Activated naive CD8-positive, alpha-beta T cell treated with anti-CD3 and anti-CD28 coated beads for 36 hours (primary cell): Measurements from ENCODE around the gene ZDHHC1. TPM values are rescaled to one million over a fixed set of nuclear protein-coding genes. Genes with fewer than 3 reads are reported as not detected.

ENCODE experiments used
- DNase-seq: peaks from one replicate; pipeline ENCODE4 v3.0.0; 2021
- H3K27ac Mint-ChIP-seq: one replicate; pipeline ENCODE4 v1.8.0; 2022; ENCODE audit warnings: mild to moderate bottlenecking, moderate library complexity, mixed read lengths
- H3K27me3 Mint-ChIP-seq: one replicate; pipeline ENCODE4 v1.8.0; 2022; ENCODE audit warnings: mild to moderate bottlenecking, mixed read lengths
- H3K36me3 Mint-ChIP-seq: one replicate; pipeline ENCODE4 v1.8.0; 2021; ENCODE audit warnings: mild to moderate bottlenecking, mixed read lengths
- H3K4me1 Mint-ChIP-seq: one replicate; pipeline ENCODE4 v1.8.0; 2021; ENCODE audit warnings: mixed read lengths
- H3K4me3 Mint-ChIP-seq: one replicate; pipeline ENCODE4 v1.8.0; 2022; ENCODE audit warnings: mild to moderate bottlenecking, moderate library complexity, mixed read lengths
- H3K9me3 Mint-ChIP-seq: one replicate; pipeline ENCODE4 v1.8.0; 2022; ENCODE audit warnings: mixed read lengths
- total RNA-seq, 2 experiments: library from RNA; stranded (reverse); gene quantifications; one replicate each; pipeline ENCODE4 v1.2.3, GENCODE V29; 2021

Gene ZDHHC1
- total RNA-seq, 2 experiments from 2014 or later: 0.76 to 1.2 TPM

DNA sequence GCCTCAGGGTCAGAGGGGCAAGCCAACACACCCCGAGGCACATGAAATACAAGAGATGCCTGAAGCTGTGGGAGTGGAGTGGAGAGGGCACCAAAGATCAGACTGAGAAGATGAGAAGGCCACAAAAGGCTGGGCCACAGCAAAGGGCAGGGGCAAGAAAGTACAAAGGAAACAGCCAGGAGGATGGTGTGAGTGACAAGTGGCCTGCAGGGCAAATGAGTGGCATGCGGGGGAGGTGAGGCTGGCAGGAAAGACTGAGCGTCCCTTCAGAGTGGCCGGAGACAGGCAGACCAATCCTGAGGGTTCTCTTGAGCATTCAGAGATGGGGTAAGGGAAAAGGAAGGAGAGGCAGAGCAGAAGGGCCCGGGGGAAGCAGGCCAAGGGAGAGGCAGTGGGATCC lies 37.8 kb upstream of the ZDHHC1 start:
- no peak for DNase-seq
- Mint-ChIP-seq H3K27me3 (no peaks in the 10 kb centered on the region), H3K4me3 (no peak overlapping the region), H3K4me1 (peaks cover 3% of the 10 kb centered on the region), H3K27ac (no peak overlapping the region), H3K36me3 (no peaks in the 10 kb centered on the region), H3K9me3 (no peaks in the 10 kb centered on the region)

DNA sequence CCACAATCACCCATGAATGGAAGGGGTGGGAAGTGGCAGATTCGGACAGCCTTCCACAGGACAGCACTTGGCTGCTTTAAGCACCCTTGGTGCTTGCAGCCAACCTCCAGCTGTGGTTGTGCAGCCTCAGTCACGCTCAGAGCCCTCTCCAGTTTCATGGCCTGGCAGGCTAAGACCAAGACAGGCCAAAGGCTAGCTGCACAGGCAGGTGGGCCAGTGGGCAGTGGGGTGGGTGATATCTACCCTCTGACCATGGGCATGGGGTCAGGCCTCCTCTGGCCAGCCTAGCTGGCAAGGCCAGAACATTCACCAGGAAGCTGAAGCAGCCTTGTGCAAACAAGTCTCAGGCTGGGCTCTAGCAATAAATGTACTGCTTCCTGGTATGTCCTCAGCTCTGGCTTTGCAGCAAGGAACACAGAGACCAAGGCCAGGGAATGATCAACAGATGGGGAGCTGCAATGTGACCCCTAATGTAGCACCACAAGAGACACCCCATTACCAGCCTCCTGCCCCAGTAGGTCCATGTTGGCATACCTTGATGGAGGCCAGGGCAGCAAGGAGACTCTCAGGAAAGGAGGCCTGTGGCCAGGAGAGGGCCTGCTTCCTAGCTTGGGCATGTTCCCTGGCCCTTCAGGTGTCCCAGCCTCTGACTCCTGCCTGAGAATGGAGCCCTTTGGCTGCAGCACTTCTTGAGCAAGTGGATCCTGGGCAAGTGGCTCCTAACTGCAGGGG lies 35.6 kb upstream of the ZDHHC1 start:
- Mint-ChIP-seq H3K27me3 (no peaks in the 10 kb centered on the region), H3K4me3 (no peak overlapping the region), H3K9me3 (no peaks in the 10 kb centered on the region), H3K36me3 (no peaks in the 10 kb centered on the region), H3K4me1 (peaks cover 3% of the 10 kb centered on the region), H3K27ac (no peak overlapping the region)
- DNase-seq: no peak

DNA sequence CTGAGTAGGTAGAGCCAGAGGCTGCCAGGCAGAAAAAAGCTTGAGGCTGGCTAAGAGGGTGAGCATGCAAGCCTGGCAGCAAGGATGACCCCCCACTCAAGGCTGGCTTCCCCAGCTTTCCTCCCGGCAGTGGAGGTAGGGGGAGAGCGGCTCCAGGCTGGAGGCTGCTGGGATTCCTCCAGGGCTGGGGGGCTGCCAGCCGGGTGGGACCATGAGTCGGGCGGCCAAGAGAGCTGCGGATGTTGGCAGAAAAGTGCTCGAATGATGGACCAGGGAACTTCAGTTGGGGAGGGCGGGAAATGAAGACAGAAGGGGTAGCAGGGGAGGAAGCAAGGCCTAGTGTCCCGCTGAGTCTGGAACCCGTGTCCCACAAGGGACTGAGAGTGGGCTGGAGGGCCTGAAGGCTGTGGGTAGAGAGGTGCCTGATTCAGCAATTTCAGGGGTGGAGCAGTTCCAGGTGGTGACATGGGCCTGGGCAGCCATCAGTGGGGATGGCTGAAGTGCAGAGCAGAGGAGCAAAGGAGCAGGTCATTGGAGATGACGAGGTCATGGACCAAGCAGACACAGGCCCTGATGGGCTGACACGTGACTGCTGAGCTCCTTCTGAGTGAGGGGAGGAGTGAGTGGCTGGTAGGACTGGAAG lies 34.9 kb upstream of the ZDHHC1 start:
- Mint-ChIP-seq H3K4me3 (no peak overlapping the region), H3K27ac (no peak overlapping the region), H3K4me1 (peaks cover under 1% of the 10 kb centered on the region), H3K36me3 (no peaks in the 10 kb centered on the region), H3K9me3 (no peaks in the 10 kb centered on the region), H3K27me3 (no peaks in the 10 kb centered on the region)
- no peak for DNase-seq

DNA sequence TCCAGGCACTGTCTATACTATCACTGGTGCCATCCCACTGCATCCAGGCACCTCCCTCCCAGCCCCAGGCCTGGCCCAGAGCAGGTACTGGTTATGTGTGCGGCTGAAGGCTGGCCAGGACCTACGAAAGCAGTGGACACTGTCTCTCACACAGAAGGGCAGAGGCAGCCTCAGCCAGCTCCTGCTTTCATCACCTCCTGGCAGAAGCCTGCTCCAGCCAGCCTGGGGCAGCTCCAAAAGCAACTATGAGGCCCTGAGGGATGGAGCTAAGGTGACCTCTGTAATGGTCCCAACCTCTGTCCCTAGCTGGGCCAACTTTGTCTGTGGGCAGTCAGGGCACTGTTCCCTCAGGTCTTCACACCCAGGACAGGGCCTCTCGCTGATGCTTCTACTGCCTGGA lies 33.5 kb upstream of the ZDHHC1 start:
- H3K4me1 Mint-ChIP-seq: no peaks in the 10 kb centered on the region
- no peaks in the 10 kb centered on the region for H3K27me3 Mint-ChIP-seq
- no peaks in the 10 kb centered on the region for H3K36me3 Mint-ChIP-seq
- DNase-seq: no peak
- H3K4me3 Mint-ChIP-seq: no peak overlapping the region
- no peak overlapping the region for H3K27ac Mint-ChIP-seq
- H3K9me3 Mint-ChIP-seq: no peaks in the 10 kb centered on the region

DNA sequence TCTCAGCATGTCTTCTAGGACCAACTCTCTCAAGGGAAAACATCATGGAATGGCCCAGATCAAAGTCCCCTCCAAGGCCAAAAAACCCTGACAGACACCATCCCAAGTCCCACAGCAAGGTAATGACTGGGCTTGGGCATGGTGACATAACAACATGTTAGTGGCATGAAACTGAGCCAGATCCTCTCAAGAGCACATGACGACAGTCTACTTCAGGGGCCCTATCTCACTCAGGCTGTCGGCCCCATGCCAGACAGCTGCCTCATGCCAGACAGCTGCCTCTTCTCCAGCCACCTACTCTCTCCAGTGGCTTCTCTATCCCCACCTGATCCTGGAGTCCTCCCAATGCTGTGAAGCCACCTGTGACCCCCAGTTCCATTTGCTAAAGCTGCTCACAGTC lies 33.1 kb upstream of the ZDHHC1 start:
- no peak overlapping the region for H3K27ac Mint-ChIP-seq
- H3K4me1 Mint-ChIP-seq: no peaks in the 10 kb centered on the region
- no peak for DNase-seq
- H3K9me3 Mint-ChIP-seq: no peaks in the 10 kb centered on the region
- no peaks in the 10 kb centered on the region for H3K27me3 Mint-ChIP-seq
- H3K4me3 Mint-ChIP-seq: no peak overlapping the region
- no peaks in the 10 kb centered on the region for H3K36me3 Mint-ChIP-seq

DNA sequence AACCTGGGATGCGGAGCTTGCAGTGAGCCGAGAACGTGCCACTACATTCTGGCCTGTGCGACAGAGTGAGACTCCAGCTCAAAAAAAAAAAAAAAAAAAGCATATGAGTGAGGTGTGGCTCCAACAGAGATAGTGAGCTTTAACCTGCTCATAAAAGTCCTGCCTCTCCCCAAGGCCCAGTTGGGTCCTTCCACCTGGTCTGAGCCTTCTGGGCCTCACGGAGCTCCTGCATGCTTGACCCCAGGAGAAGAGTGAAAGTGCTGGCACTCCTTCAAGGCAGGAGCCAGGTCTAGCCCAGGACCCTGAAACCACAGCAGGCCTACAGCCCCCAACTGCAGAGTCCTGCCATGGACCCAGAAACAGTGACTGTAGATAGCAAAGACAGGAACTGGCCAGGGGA lies 32.3 kb upstream of the ZDHHC1 start:
- H3K36me3 Mint-ChIP-seq: no peaks in the 10 kb centered on the region
- no peak for DNase-seq
- no peaks in the 10 kb centered on the region for H3K4me1 Mint-ChIP-seq
- H3K9me3 Mint-ChIP-seq: no peaks in the 10 kb centered on the region
- H3K27me3 Mint-ChIP-seq: no peaks in the 10 kb centered on the region
- H3K4me3 Mint-ChIP-seq: no peak overlapping the region
- H3K27ac Mint-ChIP-seq: no peak overlapping the region

DNA sequence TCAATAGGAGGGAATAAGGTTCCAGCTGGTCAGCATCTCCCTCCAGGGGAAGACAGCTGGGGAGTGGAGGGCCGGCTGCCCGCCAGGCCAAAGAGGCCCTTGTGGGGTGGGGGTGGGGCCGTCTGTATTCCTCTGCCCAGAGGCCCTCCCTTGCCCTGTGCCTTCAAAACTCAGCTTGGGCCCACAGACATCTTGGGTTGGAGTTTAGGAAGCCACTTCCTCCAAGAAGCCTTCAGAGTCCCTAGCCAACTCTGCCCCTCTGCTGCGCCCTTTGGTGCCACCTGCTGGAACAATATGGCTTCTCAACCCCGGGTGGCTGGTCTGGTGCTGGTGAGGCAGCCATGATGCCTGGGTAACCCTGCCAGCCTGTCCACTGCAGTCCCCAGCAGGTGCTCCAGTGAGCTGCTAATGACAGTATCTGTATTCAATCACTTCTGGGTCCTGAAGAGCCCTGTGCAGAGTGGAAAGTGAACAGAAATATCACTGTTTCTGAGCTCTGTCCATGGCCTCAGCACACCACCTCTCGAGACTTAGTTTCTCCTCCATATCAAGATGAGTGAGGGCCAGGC lies 31.3 kb upstream of the ZDHHC1 start:
- no peaks in the 10 kb centered on the region for H3K36me3 Mint-ChIP-seq
- no peak overlapping the region for H3K4me3 Mint-ChIP-seq
- no peak overlapping the region for H3K27ac Mint-ChIP-seq

DNA sequence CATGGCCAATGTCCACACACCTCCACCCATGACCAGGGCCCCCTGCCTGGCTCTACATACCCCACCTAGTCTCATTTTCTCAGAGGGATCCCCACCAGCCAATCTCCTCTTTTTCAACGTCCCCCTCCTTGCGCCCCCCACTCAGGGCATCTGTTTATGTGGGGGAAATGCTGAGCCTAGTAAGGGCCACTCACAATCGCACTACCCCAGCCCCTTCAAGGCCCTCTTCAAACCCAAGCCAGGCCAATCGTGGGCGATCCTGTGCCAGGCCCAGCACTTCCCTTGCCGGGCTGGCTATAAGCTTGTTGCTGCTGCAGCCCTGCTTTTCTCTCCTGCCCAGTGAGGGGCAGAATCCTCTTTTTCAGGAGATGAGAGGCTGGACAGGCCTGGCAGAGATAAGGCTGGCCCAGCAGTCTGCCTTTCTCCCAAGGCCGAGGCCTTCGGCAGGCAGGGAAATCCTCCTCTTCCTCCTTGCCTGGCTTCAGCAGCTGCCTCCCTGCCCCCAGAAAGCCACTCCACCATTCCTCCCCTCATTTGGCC lies 30.8 kb upstream of the ZDHHC1 start:
- no peak for DNase-seq
- Mint-ChIP-seq H3K4me1 (no peaks in the 10 kb centered on the region), H3K27ac (no peak overlapping the region), H3K27me3 (no peaks in the 10 kb centered on the region), H3K36me3 (no peaks in the 10 kb centered on the region), H3K4me3 (no peak overlapping the region), H3K9me3 (no peaks in the 10 kb centered on the region)

More for the DNA sequence above, 31.3 kb upstream of the ZDHHC1 start:
- Mint-ChIP-seq H3K27me3 (no peaks in the 10 kb centered on the region), H3K9me3 (no peaks in the 10 kb centered on the region), H3K4me1 (no peaks in the 10 kb centered on the region)
- peak; percentile 72 for DNase-seq

DNA sequence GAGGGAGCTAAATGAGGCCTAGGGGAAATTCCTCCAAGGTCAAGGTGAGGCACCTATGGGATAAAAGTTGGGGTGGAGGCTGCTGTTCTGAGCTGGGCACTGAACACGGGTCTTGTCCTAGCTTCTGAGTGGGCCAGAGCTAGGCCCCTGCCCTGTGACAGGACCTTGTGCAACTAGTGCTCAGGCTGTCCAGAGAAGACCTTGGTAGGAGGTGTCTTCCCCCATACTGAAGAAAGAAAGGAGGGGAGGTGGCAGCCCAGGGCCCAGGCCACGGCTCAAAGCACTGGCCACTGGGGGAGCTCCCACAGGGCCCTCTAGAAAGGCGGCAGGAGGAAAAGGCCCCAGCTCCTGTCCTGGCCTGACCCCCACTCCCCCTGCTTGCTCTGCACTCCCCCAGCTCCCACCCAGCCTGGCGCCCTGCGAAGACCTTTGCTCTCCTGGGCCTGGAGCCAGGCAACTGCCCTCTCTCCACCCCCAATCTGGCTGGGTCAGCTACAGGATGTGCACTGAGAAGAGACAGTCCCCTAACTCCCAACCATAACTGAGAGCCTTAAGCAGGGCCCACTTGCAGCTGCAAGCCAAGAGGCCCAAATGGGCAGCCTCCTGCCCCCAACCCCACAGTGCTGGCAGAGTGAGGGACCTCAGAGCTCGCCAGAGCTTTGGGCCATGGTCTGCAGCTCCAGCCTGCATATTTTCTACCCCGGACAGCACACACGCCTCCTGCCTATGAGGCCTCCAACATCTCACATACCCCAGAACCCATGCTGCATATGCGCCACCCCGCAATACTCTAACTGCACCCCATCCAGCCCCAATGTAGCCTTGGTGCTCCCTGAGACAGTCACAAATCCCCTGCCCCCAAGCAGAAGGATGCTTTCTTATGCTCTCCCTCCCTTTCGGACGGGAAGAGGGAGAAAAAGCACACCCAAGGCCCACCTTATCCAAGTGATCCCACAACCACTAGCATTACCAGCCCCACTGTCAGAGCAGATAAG lies 29.9 kb upstream of the ZDHHC1 start:
- H3K9me3 Mint-ChIP-seq: no peaks in the 10 kb centered on the region
- H3K4me3 Mint-ChIP-seq: no peak overlapping the region
- no peaks in the 10 kb centered on the region for H3K27me3 Mint-ChIP-seq
- DNase-seq: no peak
- H3K4me1 Mint-ChIP-seq: no peaks in the 10 kb centered on the region
- no peaks in the 10 kb centered on the region for H3K36me3 Mint-ChIP-seq
- H3K27ac Mint-ChIP-seq: no peak overlapping the region

DNA sequence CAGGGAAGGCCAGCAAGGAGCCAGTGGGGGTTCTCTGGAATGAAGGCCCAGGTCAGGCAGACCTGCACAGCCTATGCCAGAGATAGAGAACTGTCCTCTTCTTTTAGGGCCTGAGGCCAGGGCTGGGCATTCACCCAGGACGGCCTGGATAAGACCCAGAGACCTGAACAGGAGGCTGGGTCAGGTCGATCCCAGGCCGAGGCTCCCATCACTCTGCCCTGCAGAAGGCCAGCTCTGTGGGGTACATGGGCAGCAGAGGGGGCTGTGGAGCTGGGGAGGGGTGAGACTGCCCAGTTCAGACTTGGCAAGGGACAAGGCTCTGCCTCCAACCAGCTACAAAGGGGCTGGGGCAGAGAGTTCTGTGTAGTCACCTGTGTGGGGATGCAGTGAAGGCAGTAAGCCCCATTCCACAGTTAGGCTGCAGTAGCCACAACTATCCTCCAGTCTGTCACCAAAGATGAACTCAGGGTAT lies 29.2 kb upstream of the ZDHHC1 start:
- DNase-seq: no peak
- no peaks in the 10 kb centered on the region for H3K36me3 Mint-ChIP-seq
- H3K27me3 Mint-ChIP-seq: no peaks in the 10 kb centered on the region
- H3K9me3 Mint-ChIP-seq: no peaks in the 10 kb centered on the region
- no peaks in the 10 kb centered on the region for H3K4me1 Mint-ChIP-seq
- no peak overlapping the region for H3K4me3 Mint-ChIP-seq
- peak overlapping the region; percentile 38 for H3K27ac Mint-ChIP-seq

DNA sequence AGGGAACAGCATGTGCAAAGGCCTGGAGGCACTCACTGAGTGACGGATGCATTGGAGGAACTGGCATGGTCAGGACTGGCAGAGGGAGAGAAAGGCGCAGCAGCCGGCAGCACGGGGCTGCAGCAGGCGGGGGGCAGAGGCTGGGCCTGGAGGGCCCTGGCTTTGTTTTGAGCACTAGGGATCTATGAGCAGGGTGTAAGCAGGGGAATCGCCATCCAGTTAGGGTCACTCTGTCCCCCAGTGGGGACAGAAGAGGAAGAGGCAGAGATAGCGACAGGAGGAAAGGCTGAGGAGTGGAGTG lies 28.8 kb upstream of the ZDHHC1 start:
- H3K36me3 Mint-ChIP-seq: no peaks in the 10 kb centered on the region
- no peaks in the 10 kb centered on the region for H3K9me3 Mint-ChIP-seq
- no peaks in the 10 kb centered on the region for H3K27me3 Mint-ChIP-seq
- H3K4me1 Mint-ChIP-seq: no peaks in the 10 kb centered on the region
- no peak for DNase-seq
- H3K27ac Mint-ChIP-seq: no peak overlapping the region
- no peak overlapping the region for H3K4me3 Mint-ChIP-seq

DNA sequence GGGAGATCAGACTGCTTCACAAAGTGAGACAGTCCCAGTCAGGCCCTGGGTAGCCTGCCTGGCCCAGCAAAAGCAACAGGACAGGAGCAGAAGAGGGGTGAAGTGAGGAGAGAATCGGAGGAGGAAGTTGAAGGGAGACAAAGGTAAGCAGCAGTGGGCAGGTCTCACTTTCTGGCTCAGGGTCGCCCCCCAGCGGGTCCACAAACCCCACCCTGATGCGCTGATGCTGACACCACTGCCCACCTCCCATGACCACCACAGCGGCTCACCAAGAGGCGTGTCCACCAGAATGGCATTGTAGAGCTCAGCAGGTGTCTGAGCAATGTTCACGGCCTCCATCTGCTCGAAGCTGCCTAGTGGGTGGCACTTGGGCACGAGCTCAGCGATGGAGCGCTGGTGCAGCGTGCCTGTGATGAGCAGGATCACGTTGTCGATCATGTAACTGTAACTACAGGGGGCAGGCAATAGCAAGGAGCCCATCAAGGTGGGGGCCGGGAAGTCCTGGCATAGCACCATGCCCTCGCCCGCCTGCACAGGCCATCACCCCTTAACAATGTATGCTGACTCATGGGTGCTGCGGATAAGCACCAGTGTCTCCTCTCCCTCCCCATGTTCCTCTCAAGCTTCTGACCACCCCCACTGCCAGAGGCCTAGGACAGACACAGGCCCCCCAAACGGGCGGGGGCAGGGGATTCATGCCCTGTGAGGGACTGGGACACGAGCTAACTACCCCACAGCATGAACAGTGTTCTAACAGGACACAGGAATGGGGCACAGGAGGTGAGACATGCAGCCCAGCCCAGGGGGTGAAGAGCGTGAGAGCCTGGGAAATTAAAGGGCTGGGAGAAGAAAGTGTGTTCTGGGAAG lies 28.2 kb upstream of the ZDHHC1 start:
- no peaks in the 10 kb centered on the region for H3K4me1 Mint-ChIP-seq
- no peak overlapping the region for H3K27ac Mint-ChIP-seq
- H3K9me3 Mint-ChIP-seq: no peaks in the 10 kb centered on the region
- H3K4me3 Mint-ChIP-seq: no peak overlapping the region
- DNase-seq: no peak
- H3K27me3 Mint-ChIP-seq: no peaks in the 10 kb centered on the region
- peaks cover 1% of the 10 kb centered on the region for H3K36me3 Mint-ChIP-seq

DNA sequence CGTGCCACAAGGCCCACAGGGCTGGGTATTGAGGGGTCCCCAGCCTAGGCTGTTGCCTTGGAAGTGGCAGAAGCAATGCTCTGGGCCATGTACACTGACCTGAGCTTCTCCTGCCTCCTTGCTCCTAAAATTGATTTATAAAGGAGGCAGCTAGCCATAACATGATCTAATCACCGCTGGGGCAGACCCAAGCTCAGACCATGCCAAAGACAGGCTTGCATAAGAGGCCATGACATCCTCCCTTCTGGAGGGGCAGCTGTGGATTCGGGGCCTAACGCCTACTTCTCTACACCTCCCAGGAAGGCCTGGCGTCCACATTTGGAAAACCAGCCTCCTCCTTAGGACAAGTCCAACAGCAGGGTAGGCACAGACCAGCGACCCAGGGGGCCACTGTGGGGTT lies 27.0 kb upstream of the ZDHHC1 start:
- Mint-ChIP-seq H3K36me3 (peaks cover 4% of the 10 kb centered on the region), H3K4me1 (no peaks in the 10 kb centered on the region), H3K27ac (no peak overlapping the region), H3K4me3 (no peak overlapping the region), H3K27me3 (no peaks in the 10 kb centered on the region), H3K9me3 (no peaks in the 10 kb centered on the region)
- DNase-seq: no peak

DNA sequence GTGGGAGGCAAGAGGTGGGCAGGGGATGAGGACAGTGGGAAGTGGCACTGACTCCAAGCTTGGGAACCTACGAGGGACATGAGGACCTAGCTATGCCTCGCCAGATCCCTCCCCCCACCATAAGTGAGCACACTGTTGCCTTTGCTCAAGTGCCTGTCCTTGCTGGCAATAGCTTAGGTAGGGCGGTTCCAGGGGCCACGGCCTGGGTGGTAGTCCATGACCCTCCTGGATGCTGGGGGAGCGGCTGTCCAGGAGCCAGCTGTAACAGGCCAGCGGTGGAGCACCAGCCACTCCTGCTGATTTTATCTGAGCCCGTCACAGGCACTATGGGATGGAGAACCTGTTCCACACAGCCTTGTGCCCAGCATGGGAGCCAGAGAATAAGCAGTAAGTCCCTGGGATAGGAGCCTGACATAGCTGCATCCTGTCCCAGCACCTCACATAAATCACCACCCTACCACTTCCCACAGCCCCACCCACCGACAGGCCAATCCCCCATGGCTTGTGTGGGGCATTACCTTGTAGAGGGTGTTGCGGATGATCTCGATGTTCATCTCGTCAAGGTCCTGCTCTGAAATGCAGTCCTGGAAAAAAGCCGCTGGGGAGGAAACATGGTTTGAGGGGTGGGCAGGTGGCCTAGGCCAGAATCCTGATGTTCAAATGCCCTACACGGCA lies 26.4 kb upstream of the ZDHHC1 start:
- no peak overlapping the region for H3K4me3 Mint-ChIP-seq
- H3K36me3 Mint-ChIP-seq: peaks cover 4% of the 10 kb centered on the region
- DNase-seq: no peak
- H3K9me3 Mint-ChIP-seq: no peaks in the 10 kb centered on the region
- no peaks in the 10 kb centered on the region for H3K27me3 Mint-ChIP-seq
- no peak overlapping the region for H3K27ac Mint-ChIP-seq
- peaks cover 3% of the 10 kb centered on the region for H3K4me1 Mint-ChIP-seq
